Measurements from ENCODE around the gene UBB.
A peak's percentile ranks its signal among the peaks of the same experiment; 100 is the strongest.

UBB gene

DNA sequence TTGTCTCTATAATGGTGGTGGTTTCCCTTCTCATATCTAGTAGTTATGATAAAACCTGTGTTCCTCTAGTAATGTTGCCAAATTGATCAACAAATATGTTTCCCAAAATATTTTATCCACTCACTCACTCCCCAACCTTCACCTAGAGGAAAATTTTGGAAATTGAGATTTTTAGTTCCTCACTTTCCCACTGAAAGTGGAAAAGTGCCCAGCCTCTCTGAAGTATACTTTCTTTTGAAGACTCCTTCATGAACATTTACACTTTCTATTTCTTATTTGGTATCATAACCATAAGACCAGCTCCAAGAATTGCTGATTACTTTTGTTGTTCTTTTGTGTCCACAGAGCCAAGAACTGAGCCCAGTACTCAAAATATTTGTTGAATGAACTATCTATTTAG is 22.5 kb upstream of the UBB start:
- no peaks in the 10 kb centered on the region for H3K9me3 ChIP-seq (ENCODE audit: control insufficient read depth, insufficient read depth, low read length)
- no peaks in the 10 kb centered on the region for H3K36me3 ChIP-seq (ENCODE audit: control insufficient read depth, low read length)
- no peaks in the 10 kb centered on the region for H3K9me2 ChIP-seq (replicated peaks; ENCODE audit: control insufficient read depth, low read length)
- no peaks in the 10 kb centered on the region for H3K27me3 ChIP-seq (ENCODE audit: control insufficient read depth, low read length)
- H3K4me2 ChIP-seq (ENCODE audit: low read length) = no peak overlapping the region
- TF ChIP-seq, protein P1, sequence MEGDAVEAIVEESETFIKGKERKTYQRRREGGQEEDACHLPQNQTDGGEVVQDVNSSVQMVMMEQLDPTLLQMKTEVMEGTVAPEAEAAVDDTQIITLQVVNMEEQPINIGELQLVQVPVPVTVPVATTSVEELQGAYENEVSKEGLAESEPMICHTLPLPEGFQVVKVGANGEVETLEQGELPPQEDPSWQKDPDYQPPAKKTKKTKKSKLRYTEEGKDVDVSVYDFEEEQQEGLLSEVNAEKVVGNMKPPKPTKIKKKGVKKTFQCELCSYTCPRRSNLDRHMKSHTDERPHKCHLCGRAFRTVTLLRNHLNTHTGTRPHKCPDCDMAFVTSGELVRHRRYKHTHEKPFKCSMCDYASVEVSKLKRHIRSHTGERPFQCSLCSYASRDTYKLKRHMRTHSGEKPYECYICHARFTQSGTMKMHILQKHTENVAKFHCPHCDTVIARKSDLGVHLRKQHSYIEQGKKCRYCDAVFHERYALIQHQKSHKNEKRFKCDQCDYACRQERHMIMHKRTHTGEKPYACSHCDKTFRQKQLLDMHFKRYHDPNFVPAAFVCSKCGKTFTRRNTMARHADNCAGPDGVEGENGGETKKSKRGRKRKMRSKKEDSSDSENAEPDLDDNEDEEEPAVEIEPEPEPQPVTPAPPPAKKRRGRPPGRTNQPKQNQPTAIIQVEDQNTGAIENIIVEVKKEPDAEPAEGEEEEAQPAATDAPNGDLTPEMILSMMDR (IDR thresholded peaks at IDR 0.05; ENCODE audit: low read depth, low read length, poor library complexity, severe bottlenecking) = no peak
- no peak for TF ChIP-seq EZH2phosphoT487 (IDR thresholded peaks at IDR 0.05; ENCODE audit: borderline replicate concordance, low read length)
- H3K4me3 ChIP-seq (ENCODE audit: low read length) = no peak overlapping the region
- H3F3A ChIP-seq (ENCODE audit: control insufficient read depth, insufficient read depth) = 0 out of 2 replicates have a peak, but pooled peaks cover 2% of the 10 kb centered on the region
- H3K4me1 ChIP-seq (ENCODE audit: control insufficient read depth, low read length) = peaks cover 8% of the 10 kb centered on the region
- H4K20me1 ChIP-seq (ENCODE audit: control insufficient read depth, insufficient read depth, low read depth, low read length) = no peaks in the 10 kb centered on the region
- no peaks in the 10 kb centered on the region for H3K79me2 ChIP-seq (ENCODE audit: control insufficient read depth, low read length)
- no peak overlapping the region for H3K27ac ChIP-seq (ENCODE audit: low read depth, low read length)

DNA sequence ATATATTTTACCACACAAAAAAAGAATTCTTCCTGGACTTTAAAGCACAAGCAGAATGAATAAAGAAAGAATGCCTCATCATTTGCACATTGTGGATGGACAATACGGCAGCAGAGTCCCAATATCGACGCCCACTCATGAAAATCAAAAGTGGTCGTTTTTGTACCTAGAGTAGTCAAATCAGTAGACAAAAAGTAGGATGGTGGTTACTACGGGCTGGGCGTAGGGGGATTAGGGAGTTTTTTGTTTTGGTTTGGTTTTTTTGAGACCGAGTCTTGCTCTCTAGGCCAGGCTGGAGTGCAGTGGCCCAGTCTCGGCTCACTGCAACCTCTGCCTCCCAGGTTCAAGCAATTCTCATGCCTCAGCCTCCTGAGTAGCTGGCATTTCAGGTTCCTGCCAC is 19.0 kb upstream of the UBB start:
- no peaks in the 10 kb centered on the region for H4K20me1 ChIP-seq (ENCODE audit: control insufficient read depth, insufficient read depth, low read depth, low read length)
- no peak overlapping the region for H3K4me3 ChIP-seq (ENCODE audit: low read length)
- 0 out of 2 replicates have a peak, but pooled peaks cover under 1% of the 10 kb centered on the region for H3F3A ChIP-seq (ENCODE audit: control insufficient read depth, insufficient read depth)
- H3K4me2 ChIP-seq (ENCODE audit: low read length) = no peak overlapping the region
- H3K27me3 ChIP-seq (ENCODE audit: control insufficient read depth, low read length) = no peaks in the 10 kb centered on the region
- H3K9me2 ChIP-seq (replicated peaks; ENCODE audit: control insufficient read depth, low read length) = no peaks in the 10 kb centered on the region
- no peaks in the 10 kb centered on the region for H3K9me3 ChIP-seq (ENCODE audit: control insufficient read depth, insufficient read depth, low read length)
- H3K4me1 ChIP-seq (ENCODE audit: control insufficient read depth, low read length) = peaks cover 7% of the 10 kb centered on the region
- H3K36me3 ChIP-seq (ENCODE audit: control insufficient read depth, low read length) = no peaks in the 10 kb centered on the region
- no peak overlapping the region for H3K27ac ChIP-seq (ENCODE audit: low read depth, low read length)
- H3K79me2 ChIP-seq (ENCODE audit: control insufficient read depth, low read length) = no peaks in the 10 kb centered on the region
- TF ChIP-seq EZH2phosphoT487 (IDR thresholded peaks at IDR 0.05; ENCODE audit: borderline replicate concordance, low read length) = no peak
- TF ChIP-seq, protein P1 (IDR thresholded peaks at IDR 0.05; ENCODE audit: low read depth, low read length, poor library complexity, severe bottlenecking) = no peak

DNA sequence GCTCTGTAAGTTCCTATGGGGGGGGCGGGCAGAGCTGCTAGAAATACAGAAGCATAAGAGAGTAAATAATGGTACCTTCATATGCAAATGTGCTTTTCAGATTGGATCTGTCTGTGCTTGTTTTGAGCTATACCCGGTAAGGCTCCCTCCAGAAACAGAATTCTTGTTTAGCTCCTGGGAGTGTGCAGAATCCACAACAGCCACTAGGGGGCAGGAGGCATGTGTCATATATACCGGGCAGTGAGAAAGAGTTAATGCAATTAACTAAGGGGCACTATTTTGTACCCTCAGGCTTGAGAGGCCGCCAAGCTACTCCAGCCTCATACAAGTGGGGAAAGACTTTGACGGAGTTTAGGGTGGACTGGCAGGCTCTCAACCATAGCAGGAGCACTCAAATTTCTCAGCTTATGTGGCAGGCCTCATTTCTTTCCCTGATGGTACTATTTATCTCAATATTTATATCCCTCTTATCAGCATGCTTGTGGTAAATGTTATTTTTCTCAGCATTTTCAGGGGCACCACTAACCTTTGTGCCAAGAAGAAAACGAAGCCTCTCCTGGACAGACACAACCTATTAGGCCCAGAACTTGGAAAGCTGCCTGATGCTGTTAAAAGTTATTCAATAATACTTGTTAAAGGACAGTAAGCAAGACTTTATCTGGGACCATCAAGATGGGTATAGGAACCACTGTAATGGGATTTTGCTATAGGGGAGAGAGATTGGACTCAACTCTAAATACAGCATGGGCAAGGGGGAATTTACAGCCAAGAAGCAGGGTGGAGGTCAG is 16.9 kb upstream of the UBB start:
- TF ChIP-seq EZH2phosphoT487 (IDR thresholded peaks at IDR 0.05; ENCODE audit: borderline replicate concordance, low read length) = no peak
- TF ChIP-seq, protein P1 (IDR thresholded peaks at IDR 0.05; ENCODE audit: low read depth, low read length, poor library complexity, severe bottlenecking) = peak; percentile 95
- H3K27ac ChIP-seq (ENCODE audit: low read depth, low read length) = no peak overlapping the region
- no peaks in the 10 kb centered on the region for H3K36me3 ChIP-seq (ENCODE audit: control insufficient read depth, low read length)
- H4K20me1 ChIP-seq (ENCODE audit: control insufficient read depth, insufficient read depth, low read depth, low read length) = no peaks in the 10 kb centered on the region
- peaks cover 7% of the 10 kb centered on the region for H3K4me1 ChIP-seq (ENCODE audit: control insufficient read depth, low read length)
- H3K9me3 ChIP-seq (ENCODE audit: control insufficient read depth, insufficient read depth, low read length) = no peaks in the 10 kb centered on the region
- no peaks in the 10 kb centered on the region for H3K9me2 ChIP-seq (replicated peaks; ENCODE audit: control insufficient read depth, low read length)
- no peaks in the 10 kb centered on the region for H3K27me3 ChIP-seq (ENCODE audit: control insufficient read depth, low read length)
- 0 out of 2 replicates have a peak overlapping the region, but pooled peaks have one; percentile 8 for H3K4me2 ChIP-seq (ENCODE audit: low read length)
- H3K79me2 ChIP-seq (ENCODE audit: control insufficient read depth, low read length) = no peaks in the 10 kb centered on the region
- H3F3A ChIP-seq (ENCODE audit: control insufficient read depth, insufficient read depth) = no peaks in the 10 kb centered on the region
- H3K4me3 ChIP-seq (ENCODE audit: low read length) = no peak overlapping the region
